Measurements from ENCODE around the gene UBP1.
A peak's percentile ranks its signal among the peaks of the same experiment; 100 is the strongest.
"Not testable (repeated sequence)": the region's sequence is repeated elsewhere in the genome, so short reads cannot be mapped to it uniquely, and the experiment has no call there.

UBP1 gene

DNA sequence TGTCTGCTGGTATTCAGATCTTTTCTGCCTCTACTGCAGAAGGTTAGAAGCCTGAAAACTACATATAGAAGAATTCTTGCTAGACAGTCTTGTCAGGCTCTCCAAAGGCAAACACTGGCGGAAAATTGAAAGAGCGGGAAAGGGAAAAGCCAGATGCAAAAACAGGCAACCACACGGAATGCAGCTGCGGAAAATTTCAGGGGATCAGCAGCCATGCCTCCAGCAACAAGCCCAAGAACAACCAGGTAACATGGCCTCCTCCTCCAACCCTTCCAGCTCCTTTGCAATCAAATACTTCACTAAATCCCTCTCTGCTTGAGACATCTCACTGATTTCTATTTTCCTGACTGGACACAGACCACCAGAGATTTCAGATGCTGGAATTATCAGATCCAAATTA is 9.6 kb downstream of the UBP1 start:
- Histone ChIP-seq H3K14ac (ENCODE audit: low read length) (no peak overlapping the region), H3K4ac (ENCODE audit: low read length) (no peak overlapping the region), H2BK5ac (ENCODE audit: low read length) (no peak overlapping the region), H3K4me3 (ENCODE audit: low read length in 2 of 2) (no peak overlapping the region), H3K18ac (ENCODE audit: low read length) (no peak overlapping the region), H3K4me1 (ENCODE audit: control insufficient read depth in 2 of 2, insufficient read depth in 1 of 2, low read depth in 1 of 2, low read length in 2 of 2) (peaks cover 3 to 10% of the 10 kb centered on the region in 2 donors), H4K8ac (ENCODE audit: low read depth, low read length) (no peak overlapping the region), H3K4me2 (ENCODE audit: insufficient read depth, low read length, poor library complexity, severe bottlenecking) (no peak overlapping the region), H3K23ac (ENCODE audit: low read depth, low read length, poor library complexity) (no peak overlapping the region), H3K27ac (replicated peaks; ENCODE audit: low read length) (peak overlapping the region; percentile 19), H2BK120ac (ENCODE audit: low read depth, low read length) (no peak overlapping the region), H3K79me1 (ENCODE audit: low read depth, low read length) (no peaks in the 10 kb centered on the region), H2AFZ (ENCODE audit: low read length) (no peak overlapping the region), H4K91ac (ENCODE audit: low read depth, low read length, poor library complexity) (no peak overlapping the region), H3K9me3 (replicated peaks in 1 of 2; ENCODE audit: control insufficient read depth in 2 of 2, insufficient read depth in 1 of 2, low read depth in 1 of 2, low read length in 2 of 2) (no peaks in the 10 kb centered on the region), H2BK12ac (ENCODE audit: low read length) (no peak overlapping the region), H3K9ac (ENCODE audit: low read depth, low read length, poor library complexity) (no peak overlapping the region), H3K36me3 (replicated peaks in 1 of 2; ENCODE audit: control insufficient read depth in 2 of 2, insufficient read depth in 2 of 2, low read length in 2 of 2) (peaks cover 0 to under 1% of the 10 kb centered on the region in 2 donors), H2BK15ac (ENCODE audit: low read length) (no peak overlapping the region), H3K27me3 (ENCODE audit: control insufficient read depth in 3 of 3, insufficient read depth in 3 of 3, low read depth in 1 of 3, low read length in 3 of 3) (no peaks in the 10 kb centered on the region), H2AK5ac (ENCODE audit: low read depth, low read length) (no peak overlapping the region)
- WGBS, 2 donors (ENCODE audit: extremely low coverage in 2 of 2, insufficient read length in 2 of 2, insufficient replicate concordance in 1 of 2) = no CpG with 5 or more reads among the region's 4 CpGs
- no peak for DNase-seq (ENCODE audit: low spot score)

DNA sequence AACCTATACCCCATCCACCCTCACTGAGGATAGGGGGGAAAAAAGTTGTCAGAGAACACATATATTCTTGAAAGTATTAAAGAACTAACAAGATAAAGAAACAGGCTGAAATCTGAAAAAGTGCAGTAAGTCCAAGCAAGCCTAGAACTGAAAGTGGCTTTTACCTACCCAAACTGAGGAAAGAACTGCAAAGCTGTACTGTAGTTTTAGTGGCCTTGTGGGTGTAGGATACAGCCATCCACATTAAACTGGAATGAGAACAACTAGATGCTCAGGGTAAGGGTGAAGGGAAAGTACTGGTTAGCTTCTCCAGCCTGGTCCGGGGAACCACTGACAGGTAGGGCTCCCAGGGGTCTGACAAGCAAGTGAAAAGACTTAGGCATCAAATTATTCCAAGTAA is 10.1 kb downstream of the UBP1 start:
- no peak overlapping the region for H4K91ac ChIP-seq (ENCODE audit: low read depth, low read length, poor library complexity)
- no peak overlapping the region for H3K4me2 ChIP-seq (ENCODE audit: insufficient read depth, low read length, poor library complexity, severe bottlenecking)
- no peak overlapping the region for H2AK5ac ChIP-seq (ENCODE audit: low read depth, low read length)
- no peak overlapping the region for H4K8ac ChIP-seq (ENCODE audit: low read depth, low read length)
- H2AFZ ChIP-seq (ENCODE audit: low read length) = no peak overlapping the region
- WGBS, 2 donors (ENCODE audit: extremely low coverage in 2 of 2, insufficient read length in 2 of 2, insufficient replicate concordance in 1 of 2) = no CpG with 5 or more reads among the region's 1 CpG
- no peak for DNase-seq (ENCODE audit: low spot score)
- H2BK12ac ChIP-seq (ENCODE audit: low read length) = no peak overlapping the region
- H2BK15ac ChIP-seq (ENCODE audit: low read length) = no peak overlapping the region
- peaks cover 0 to 6% of the 10 kb centered on the region in 2 donors for H3K36me3 ChIP-seq (replicated peaks in 1 of 2; ENCODE audit: control insufficient read depth in 2 of 2, insufficient read depth in 2 of 2, low read length in 2 of 2)
- no peak overlapping the region for H2BK5ac ChIP-seq (ENCODE audit: low read length)
- no peak overlapping the region for H3K27ac ChIP-seq (replicated peaks; ENCODE audit: low read length)
- H3K4ac ChIP-seq (ENCODE audit: low read length) = no peak overlapping the region
- no peak overlapping the region for H3K23ac ChIP-seq (ENCODE audit: low read depth, low read length, poor library complexity)
- no peak overlapping the region for H3K9ac ChIP-seq (ENCODE audit: low read depth, low read length, poor library complexity)
- no peak overlapping the region for H3K18ac ChIP-seq (ENCODE audit: low read length)
- peaks cover 3 to 10% of the 10 kb centered on the region in 2 donors for H3K4me1 ChIP-seq (ENCODE audit: control insufficient read depth in 2 of 2, insufficient read depth in 1 of 2, low read depth in 1 of 2, low read length in 2 of 2)
- H2BK120ac ChIP-seq (ENCODE audit: low read depth, low read length) = no peak overlapping the region
- H3K4me3 ChIP-seq (ENCODE audit: low read length in 2 of 2) = no peak overlapping the region
- no peak overlapping the region for H3K14ac ChIP-seq (ENCODE audit: low read length)
- no peaks in the 10 kb centered on the region for H3K79me1 ChIP-seq (ENCODE audit: low read depth, low read length)
- H3K27me3 ChIP-seq (ENCODE audit: control insufficient read depth in 3 of 3, insufficient read depth in 3 of 3, low read depth in 1 of 3, low read length in 3 of 3) = no peaks in the 10 kb centered on the region
- H3K9me3 ChIP-seq (replicated peaks in 1 of 2; ENCODE audit: control insufficient read depth in 2 of 2, insufficient read depth in 1 of 2, low read depth in 1 of 2, low read length in 2 of 2) = no peaks in the 10 kb centered on the region

DNA sequence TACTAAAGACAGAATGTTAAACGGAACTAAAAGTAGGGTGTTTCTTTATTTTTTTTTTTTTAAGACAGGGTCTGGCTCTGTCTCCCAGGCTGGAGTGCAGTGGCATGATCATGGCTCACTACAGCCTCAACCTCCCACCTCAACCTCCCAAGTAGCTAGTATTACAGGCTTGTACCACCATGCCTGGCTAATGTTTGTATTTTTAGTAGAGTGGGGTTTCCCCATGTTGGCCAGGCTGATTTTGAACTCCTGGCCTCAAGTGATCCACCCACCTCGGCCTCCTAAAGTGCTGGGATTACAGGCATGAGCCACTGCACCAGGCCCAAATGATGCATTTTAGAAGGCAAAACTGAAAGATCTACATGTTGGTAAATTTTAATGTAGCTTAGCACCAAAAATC is 10.9 kb downstream of the UBP1 start:
- H3K4me1 ChIP-seq (ENCODE audit: control insufficient read depth in 2 of 2, insufficient read depth in 1 of 2, low read depth in 1 of 2, low read length in 2 of 2); H2BK5ac ChIP-seq (ENCODE audit: low read length); H3K9ac ChIP-seq (ENCODE audit: low read depth, low read length, poor library complexity); H3K4me3 ChIP-seq (ENCODE audit: low read length in 2 of 2); H2BK120ac ChIP-seq (ENCODE audit: low read depth, low read length); H3K79me1 ChIP-seq (ENCODE audit: low read depth, low read length); H3K4me2 ChIP-seq (ENCODE audit: insufficient read depth, low read length, poor library complexity, severe bottlenecking); H2AFZ ChIP-seq (ENCODE audit: low read length); H2BK12ac ChIP-seq (ENCODE audit: low read length); H3K23ac ChIP-seq (ENCODE audit: low read depth, low read length, poor library complexity); H3K27me3 ChIP-seq (ENCODE audit: control insufficient read depth in 3 of 3, insufficient read depth in 3 of 3, low read depth in 1 of 3, low read length in 3 of 3); DNase-seq (ENCODE audit: low spot score); H3K18ac ChIP-seq (ENCODE audit: low read length); H4K8ac ChIP-seq (ENCODE audit: low read depth, low read length); H3K9me3 ChIP-seq (replicated peaks in 1 of 2; ENCODE audit: control insufficient read depth in 2 of 2, insufficient read depth in 1 of 2, low read depth in 1 of 2, low read length in 2 of 2); H4K91ac ChIP-seq (ENCODE audit: low read depth, low read length, poor library complexity); H2BK15ac ChIP-seq (ENCODE audit: low read length); H3K4ac ChIP-seq (ENCODE audit: low read length); H3K27ac ChIP-seq (replicated peaks; ENCODE audit: low read length); H2AK5ac ChIP-seq (ENCODE audit: low read depth, low read length); H3K14ac ChIP-seq (ENCODE audit: low read length): not testable (repeated sequence)
- H3K36me3 ChIP-seq (replicated peaks in 1 of 2; ENCODE audit: control insufficient read depth in 2 of 2, insufficient read depth in 2 of 2, low read length in 2 of 2) = peaks cover 0 to 13% of the 10 kb centered on the region in 2 donors
- WGBS, 2 donors (ENCODE audit: extremely low coverage in 2 of 2, insufficient read length in 2 of 2, insufficient replicate concordance in 1 of 2) = no CpG with 5 or more reads among the region's 2 CpGs

DNA sequence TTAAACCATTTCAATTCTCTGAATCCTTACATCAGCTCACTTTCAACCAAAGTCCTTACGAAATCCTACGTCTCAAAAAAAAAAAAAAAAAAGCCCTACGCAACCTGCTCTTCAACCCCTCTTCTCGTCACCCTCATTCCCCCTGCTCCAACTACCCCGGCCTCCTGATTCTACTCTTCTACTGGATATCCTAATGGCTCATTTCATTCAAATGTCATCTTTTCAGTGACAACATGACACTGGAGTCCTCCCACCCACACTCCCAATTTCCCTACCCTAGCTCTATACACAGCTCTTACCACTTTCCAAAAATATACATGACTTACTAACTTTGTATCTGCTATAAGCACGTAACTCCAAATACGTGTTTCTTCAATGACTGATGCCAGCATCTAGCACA is 11.5 kb downstream of the UBP1 start:
- H3K23ac ChIP-seq (ENCODE audit: low read depth, low read length, poor library complexity) = no peak overlapping the region
- H3K4ac ChIP-seq (ENCODE audit: low read length) = no peak overlapping the region
- H3K36me3 ChIP-seq (replicated peaks in 1 of 2; ENCODE audit: control insufficient read depth in 2 of 2, insufficient read depth in 2 of 2, low read length in 2 of 2) = peaks cover 0 to 19% of the 10 kb centered on the region in 2 donors
- no peak overlapping the region for H3K4me3 ChIP-seq (ENCODE audit: low read length in 2 of 2)
- no peak for DNase-seq (ENCODE audit: low spot score)
- no peak overlapping the region for H2BK12ac ChIP-seq (ENCODE audit: low read length)
- no peak overlapping the region for H3K9ac ChIP-seq (ENCODE audit: low read depth, low read length, poor library complexity)
- no peaks in the 10 kb centered on the region for H3K79me1 ChIP-seq (ENCODE audit: low read depth, low read length)
- H3K4me2 ChIP-seq (ENCODE audit: insufficient read depth, low read length, poor library complexity, severe bottlenecking) = no peak overlapping the region
- H2AK5ac ChIP-seq (ENCODE audit: low read depth, low read length) = no peak overlapping the region
- no peak overlapping the region for H3K27ac ChIP-seq (replicated peaks; ENCODE audit: low read length)
- H2BK15ac ChIP-seq (ENCODE audit: low read length) = no peak overlapping the region
- H3K14ac ChIP-seq (ENCODE audit: low read length) = no peak overlapping the region
- H2BK5ac ChIP-seq (ENCODE audit: low read length) = no peak overlapping the region
- no peak overlapping the region for H3K18ac ChIP-seq (ENCODE audit: low read length)
- H4K8ac ChIP-seq (ENCODE audit: low read depth, low read length) = no peak overlapping the region
- H4K91ac ChIP-seq (ENCODE audit: low read depth, low read length, poor library complexity) = no peak overlapping the region
- H2AFZ ChIP-seq (ENCODE audit: low read length) = no peak overlapping the region
- H3K27me3 ChIP-seq (ENCODE audit: control insufficient read depth in 3 of 3, insufficient read depth in 3 of 3, low read depth in 1 of 3, low read length in 3 of 3) = no peaks in the 10 kb centered on the region
- H3K4me1 ChIP-seq (ENCODE audit: control insufficient read depth in 2 of 2, insufficient read depth in 1 of 2, low read depth in 1 of 2, low read length in 2 of 2) = peaks cover 3 to 10% of the 10 kb centered on the region in 2 donors
- H3K9me3 ChIP-seq (replicated peaks in 1 of 2; ENCODE audit: control insufficient read depth in 2 of 2, insufficient read depth in 1 of 2, low read depth in 1 of 2, low read length in 2 of 2) = peaks cover 0 to 2% of the 10 kb centered on the region in 2 donors
- no peak overlapping the region for H2BK120ac ChIP-seq (ENCODE audit: low read depth, low read length)
- WGBS, 2 donors (ENCODE audit: extremely low coverage in 2 of 2, insufficient read length in 2 of 2, insufficient replicate concordance in 1 of 2) = no CpG with 5 or more reads among the region's 7 CpGs
